Chondrocyte (in vitro differentiated cells): ENCODE measurements around the gene DYNLT2. TPM values are rescaled to one million over a fixed set of nuclear protein-coding genes. Genes with fewer than 3 reads are reported as not detected.

Experiments
- DNase-seq: peaks from one replicate; pipeline ENCODE4 v3.0.0; 2021; ENCODE audit warnings: mixed read lengths, low spot score
- H3K27ac Mint-ChIP-seq: one replicate; pipeline ENCODE4 v1.8.0; 2021; ENCODE audit warnings: mild to moderate bottlenecking, moderate library complexity, mixed read lengths; ENCODE audit not compliant: unreplicated experiment
- H3K27me3 Mint-ChIP-seq: 2 replicates; pipeline ENCODE4 v1.8.0; 2021; ENCODE audit warnings: low read depth, mixed read lengths
- H3K36me3 Mint-ChIP-seq: 2 replicates; pipeline ENCODE4 v1.8.0; 2021; ENCODE audit warnings: low read depth, mixed read lengths
- H3K4me1 Mint-ChIP-seq: 2 replicates; pipeline ENCODE4 v1.8.0; 2021; ENCODE audit warnings: low read depth, mild to moderate bottlenecking, mixed read lengths
- H3K4me3 Mint-ChIP-seq: one replicate; pipeline ENCODE4 v1.8.0; 2021; ENCODE audit warnings: mild to moderate bottlenecking, moderate library complexity, mixed read lengths; ENCODE audit not compliant: unreplicated experiment
- H3K9me3 Mint-ChIP-seq: 2 replicates; pipeline ENCODE4 v1.8.0; 2021; ENCODE audit warnings: low read depth, mixed read lengths
- long read RNA-seq: library from polyadenylated mRNA; stranded (forward); transcript quantifications from one replicate; pipeline ENCODE4 v2.0.0, GENCODE V29; 2021
- total RNA-seq: library from RNA; stranded (reverse); gene quantifications from 3 replicates; pipeline ENCODE4 v1.2.1, GENCODE V29; 2021
- TF ChIP-seq, protein P1 (sequence below): fragments of 200-600 bp; sonication (generic); IDR thresholded peaks from 2 replicates; pipeline ENCODE4 v1.5.0; 2021; ENCODE audit warnings: antibody characterized with exemption, mild to moderate bottlenecking, moderate library complexity

The DYNLT2 gene, protein sequence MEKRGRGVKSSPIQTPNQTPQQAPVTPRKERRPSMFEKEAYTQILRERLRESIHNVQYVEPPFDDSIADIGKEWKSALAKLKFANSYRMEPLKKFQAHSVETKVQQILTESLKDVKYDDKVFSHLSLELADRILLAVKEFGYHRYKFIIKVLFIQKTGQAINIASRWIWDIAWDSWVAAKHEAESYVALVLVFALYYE
- total RNA-seq: 0.64 to 1.4 TPM (median 0.85 TPM) in 3 replicates
- long read RNA-seq, partial matches to known transcripts: 0 of 1 reads
- long read RNA-seq, other reads (novel, unspliced or antisense): 0 of 1 reads

DNA sequence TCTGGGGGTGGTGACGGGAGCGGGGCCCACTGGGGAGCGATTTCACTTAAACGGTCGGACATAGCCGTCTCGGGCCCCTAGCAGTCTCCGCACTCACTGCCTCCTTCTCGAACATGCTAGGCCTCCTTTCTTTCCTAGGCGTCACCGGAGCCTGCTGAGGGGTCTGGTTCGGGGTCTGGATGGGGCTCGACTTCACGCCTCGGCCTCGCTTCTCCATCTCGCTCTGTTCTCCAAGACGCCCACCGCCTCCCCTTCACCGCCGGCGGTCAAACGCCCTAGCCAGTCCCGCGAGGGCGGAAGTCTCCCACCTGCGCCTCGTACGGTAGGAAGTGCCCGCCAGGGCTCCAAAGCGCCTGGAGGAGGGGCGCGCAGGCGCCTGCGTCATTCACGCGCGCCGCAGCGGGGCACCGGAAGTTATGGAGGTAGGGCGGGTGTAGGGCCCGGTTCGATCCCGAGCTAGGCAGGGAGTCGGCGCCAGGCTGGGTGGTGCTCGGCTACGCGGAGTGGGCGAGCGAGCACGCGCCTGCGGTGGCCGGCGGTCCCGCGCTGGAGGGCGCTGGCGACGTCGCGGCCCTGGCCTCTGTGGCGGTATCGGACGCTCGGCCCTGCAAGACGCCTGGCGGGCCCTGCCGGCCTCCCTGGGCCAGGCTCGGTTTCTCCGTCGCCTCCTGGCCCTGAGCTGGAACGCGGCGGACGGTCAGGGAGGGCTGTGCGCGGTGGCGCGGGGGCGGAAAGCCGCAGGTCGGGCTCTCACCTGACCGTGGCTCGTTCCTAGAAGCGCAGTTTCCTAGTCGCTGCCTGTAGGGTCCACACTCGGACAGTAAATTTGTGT lies at the start of gene DYNLT2, which contains the start of gene ERMARD:
Gene DYNLT2 (minus strand): TSS at position 331 of the 832 bp plus-strand sequence. CDS start 114 bp downstream, at position 217.
Gene ERMARD (plus strand): TSS at position 381 of the 832 bp plus-strand sequence. CDS start 36 bp downstream, at position 417.
- peak within 1 kb of the TSS; percentile 100 for H3K4me3 Mint-ChIP-seq
- peak; percentile 97 for DNase-seq
- no peaks in the 10 kb centered on the region for H3K27me3 Mint-ChIP-seq
- peaks cover 7% of the 10 kb centered on the region for H3K9me3 Mint-ChIP-seq
- TF ChIP-seq, protein P1, sequence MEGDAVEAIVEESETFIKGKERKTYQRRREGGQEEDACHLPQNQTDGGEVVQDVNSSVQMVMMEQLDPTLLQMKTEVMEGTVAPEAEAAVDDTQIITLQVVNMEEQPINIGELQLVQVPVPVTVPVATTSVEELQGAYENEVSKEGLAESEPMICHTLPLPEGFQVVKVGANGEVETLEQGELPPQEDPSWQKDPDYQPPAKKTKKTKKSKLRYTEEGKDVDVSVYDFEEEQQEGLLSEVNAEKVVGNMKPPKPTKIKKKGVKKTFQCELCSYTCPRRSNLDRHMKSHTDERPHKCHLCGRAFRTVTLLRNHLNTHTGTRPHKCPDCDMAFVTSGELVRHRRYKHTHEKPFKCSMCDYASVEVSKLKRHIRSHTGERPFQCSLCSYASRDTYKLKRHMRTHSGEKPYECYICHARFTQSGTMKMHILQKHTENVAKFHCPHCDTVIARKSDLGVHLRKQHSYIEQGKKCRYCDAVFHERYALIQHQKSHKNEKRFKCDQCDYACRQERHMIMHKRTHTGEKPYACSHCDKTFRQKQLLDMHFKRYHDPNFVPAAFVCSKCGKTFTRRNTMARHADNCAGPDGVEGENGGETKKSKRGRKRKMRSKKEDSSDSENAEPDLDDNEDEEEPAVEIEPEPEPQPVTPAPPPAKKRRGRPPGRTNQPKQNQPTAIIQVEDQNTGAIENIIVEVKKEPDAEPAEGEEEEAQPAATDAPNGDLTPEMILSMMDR: peak; percentile 62
- peaks cover 29% of the 10 kb centered on the region for H3K4me1 Mint-ChIP-seq
- peaks cover 6% of the 10 kb centered on the region for H3K36me3 Mint-ChIP-seq
- H3K27ac Mint-ChIP-seq: peak within 1 kb of the TSS; percentile 100

DNA sequence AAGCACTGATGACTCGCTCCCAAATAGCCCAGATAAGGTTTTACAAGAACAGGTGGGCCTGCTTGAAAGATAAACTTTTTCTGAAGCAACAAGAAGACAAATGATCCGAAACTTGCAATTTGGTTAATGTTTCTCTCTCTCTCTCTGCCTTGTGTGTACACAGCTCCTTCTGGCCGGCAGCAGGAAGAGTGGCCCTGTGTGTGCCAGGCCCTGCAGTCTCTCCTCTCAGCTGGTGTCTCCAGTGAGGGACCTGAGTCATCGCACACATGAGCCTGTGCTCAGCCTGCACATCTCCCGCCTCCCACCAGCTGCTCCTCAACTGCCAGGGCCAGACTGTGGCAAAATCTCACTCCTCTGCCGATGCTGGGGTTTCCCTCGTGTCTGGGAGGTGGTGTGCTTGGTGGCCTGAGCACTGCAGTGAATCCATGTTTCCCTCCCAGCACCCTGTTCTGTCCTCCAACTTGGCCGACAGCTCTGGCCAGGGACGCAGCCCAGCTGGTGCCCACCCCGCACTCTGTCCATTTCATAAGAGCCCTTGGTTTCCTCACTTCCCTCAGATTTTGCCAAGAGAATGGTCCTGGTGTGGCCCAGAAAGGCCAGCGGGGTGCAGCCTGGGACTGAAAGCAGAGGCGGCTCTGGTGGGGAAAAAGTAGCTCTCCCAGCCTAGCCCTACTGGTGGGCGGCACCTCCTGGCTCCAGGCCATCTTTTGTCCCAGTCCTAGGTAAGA lies 49.5 kb upstream of the DYNLT2 start:
- Mint-ChIP-seq H3K9me3 (no peaks in the 10 kb centered on the region), H3K4me3 (no peak overlapping the region)
- DNase-seq: no peak

DNA sequence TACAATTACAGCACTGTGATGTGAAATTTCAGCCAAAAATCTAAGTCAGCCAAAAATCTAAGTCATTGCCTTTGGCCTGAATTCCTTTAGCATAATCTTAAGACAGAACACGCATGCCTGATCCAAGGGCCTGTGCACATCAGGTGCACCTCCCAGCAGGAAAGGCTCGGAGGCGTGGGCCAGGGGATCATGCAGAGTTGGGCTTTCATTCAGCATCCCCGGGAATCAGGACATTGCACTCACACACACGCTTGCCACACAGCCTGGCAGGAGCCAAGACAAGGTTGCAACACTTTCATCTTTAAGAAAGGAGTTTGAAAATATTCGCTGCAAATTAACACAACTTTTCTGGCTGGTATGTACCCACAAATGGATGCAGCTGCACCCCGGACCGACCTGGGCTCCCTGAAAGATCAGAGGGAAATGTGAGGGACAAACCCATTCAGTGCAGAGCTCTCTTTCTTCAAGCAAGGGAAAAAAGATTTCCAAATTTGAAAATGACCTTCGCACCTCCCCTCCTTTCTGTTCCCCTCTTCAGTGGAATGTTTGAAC lies 48.8 kb upstream of the DYNLT2 start:
- peaks cover 12% of the 10 kb centered on the region for H3K4me1 Mint-ChIP-seq
- TF ChIP-seq, protein P1: no peak
- no peak overlapping the region for H3K4me3 Mint-ChIP-seq
- no peaks in the 10 kb centered on the region for H3K36me3 Mint-ChIP-seq
- H3K9me3 Mint-ChIP-seq: no peaks in the 10 kb centered on the region
- no peak for DNase-seq
- H3K27ac Mint-ChIP-seq: no peak overlapping the region
- peaks cover 25% of the 10 kb centered on the region for H3K27me3 Mint-ChIP-seq

More for the DNA sequence above, 49.5 kb upstream of the DYNLT2 start:
- TF ChIP-seq, protein P1: no peak
- Mint-ChIP-seq H3K36me3 (no peaks in the 10 kb centered on the region), H3K27me3 (peaks cover 32% of the 10 kb centered on the region), H3K27ac (peak overlapping the region; percentile 60), H3K4me1 (peaks cover 12% of the 10 kb centered on the region)

DNA sequence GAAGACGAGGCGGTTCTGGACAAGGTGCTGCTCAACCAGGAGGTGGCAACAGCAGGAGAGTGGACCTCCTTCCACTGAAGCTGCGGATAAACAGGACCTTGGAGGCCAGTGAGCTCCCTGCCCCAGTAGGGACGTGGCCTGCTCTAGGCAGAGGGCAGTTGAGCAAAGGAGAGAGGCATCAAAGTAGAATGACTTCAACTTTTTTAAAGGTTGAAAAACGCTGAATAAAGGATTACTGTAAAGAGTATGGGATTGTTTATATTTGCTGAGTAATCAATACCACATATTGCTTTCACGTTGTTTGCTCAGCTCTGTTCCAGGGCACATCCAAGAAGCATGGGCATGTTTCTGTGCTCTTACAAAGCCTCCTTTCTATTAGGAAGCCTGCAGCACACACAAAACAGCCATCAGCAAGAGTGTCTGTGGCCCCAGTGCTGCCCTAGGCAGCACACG lies 48.1 kb upstream of the DYNLT2 start:
- Mint-ChIP-seq H3K4me1 (peaks cover 12% of the 10 kb centered on the region), H3K36me3 (no peaks in the 10 kb centered on the region), H3K4me3 (no peak overlapping the region)

More for the DNA sequence above, 48.1 kb upstream of the DYNLT2 start:
- DNase-seq: no peak
- TF ChIP-seq, protein P1: no peak
- H3K9me3 Mint-ChIP-seq: no peaks in the 10 kb centered on the region
- peaks cover 18% of the 10 kb centered on the region for H3K27me3 Mint-ChIP-seq
- no peak overlapping the region for H3K27ac Mint-ChIP-seq
